Activated T-helper 1 cell treated with anti-CD3 and anti-CD28 coated beads, Interleukin-12 subunit alpha, Interleukin-12 subunit beta, Interleukin-2, Interleukin-4 antibody, amounts not matched to agents 30 ng/mL and 10 ng/mL and 1 ng/mL, durations not matched to agents 14 hours and 24 hours and 36 hours (primary cell): ENCODE data around the gene EDAR. TPM values are rescaled to one million over a fixed set of nuclear protein-coding genes. Genes with fewer than 3 reads are reported as not detected.

ENCODE experiments used
- DNase-seq: peaks from one replicate; pipeline ENCODE4 v3.0.0; 2021; ENCODE audit warnings: low spot score
- H3K27ac Mint-ChIP-seq: one replicate; pipeline ENCODE4 v1.8.0; 2021; ENCODE audit warnings: mild to moderate bottlenecking, mixed read lengths
- H3K27me3 Mint-ChIP-seq: one replicate; pipeline ENCODE4 v1.8.0; 2022; ENCODE audit warnings: mild to moderate bottlenecking, moderate library complexity, mixed read lengths; ENCODE audit not compliant: insufficient read depth
- H3K36me3 Mint-ChIP-seq: one replicate; pipeline ENCODE4 v1.8.0; 2021; ENCODE audit warnings: low read depth, mixed read lengths
- H3K4me1 Mint-ChIP-seq: one replicate; pipeline ENCODE4 v1.8.0; 2021; ENCODE audit warnings: low read depth, mixed read lengths
- H3K4me3 Mint-ChIP-seq: one replicate; pipeline ENCODE4 v1.8.0; 2021; ENCODE audit warnings: mild to moderate bottlenecking, moderate library complexity, mixed read lengths
- H3K9me3 Mint-ChIP-seq: one replicate; pipeline ENCODE4 v1.8.0; 2021; ENCODE audit warnings: mixed read lengths
- intact Hi-C: fragments of 100-400 bp; cut with micrococcal nuclease; formaldehyde crosslinking; loops from one replicate; pipeline ENCODE4 v1.15.1; 2024
- total RNA-seq: library from RNA; stranded (reverse); gene quantifications from 2 replicates; pipeline ENCODE4 v1.2.3, GENCODE V29; 2022

EDAR gene
- total RNA-seq, 1 donor from 2014 or later: 2.3 TPM

DNA sequence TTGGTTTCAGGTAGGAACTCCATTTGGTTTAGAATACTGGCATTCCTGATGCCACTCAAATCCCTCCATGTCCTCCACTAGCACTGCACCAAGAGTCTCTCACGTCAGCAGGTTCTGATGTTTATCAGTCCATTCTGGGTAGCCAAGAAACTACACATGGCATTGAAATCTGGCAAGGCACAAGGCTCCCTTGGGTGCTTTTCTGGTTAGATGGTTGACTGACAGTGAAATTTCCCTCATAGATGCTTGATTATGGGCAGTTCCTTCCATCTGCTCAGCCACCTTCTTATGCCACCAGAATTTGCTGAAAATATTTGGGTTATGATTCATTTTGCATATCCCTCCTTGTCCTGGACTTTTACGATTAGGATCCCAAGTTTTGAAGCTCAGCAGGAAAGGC, 32.6 kb downstream of the EDAR start:
- H3K27me3 Mint-ChIP-seq: no peaks in the 10 kb centered on the region
- no peaks in the 10 kb centered on the region for H3K36me3 Mint-ChIP-seq
- no peak overlapping the region for H3K27ac Mint-ChIP-seq
- DNase-seq: no peak
- H3K9me3 Mint-ChIP-seq: peaks cover 21% of the 10 kb centered on the region
- peaks cover 10% of the 10 kb centered on the region for H3K4me1 Mint-ChIP-seq
- H3K4me3 Mint-ChIP-seq: no peak overlapping the region
- intact Hi-C loops: no loop called here

DNA sequence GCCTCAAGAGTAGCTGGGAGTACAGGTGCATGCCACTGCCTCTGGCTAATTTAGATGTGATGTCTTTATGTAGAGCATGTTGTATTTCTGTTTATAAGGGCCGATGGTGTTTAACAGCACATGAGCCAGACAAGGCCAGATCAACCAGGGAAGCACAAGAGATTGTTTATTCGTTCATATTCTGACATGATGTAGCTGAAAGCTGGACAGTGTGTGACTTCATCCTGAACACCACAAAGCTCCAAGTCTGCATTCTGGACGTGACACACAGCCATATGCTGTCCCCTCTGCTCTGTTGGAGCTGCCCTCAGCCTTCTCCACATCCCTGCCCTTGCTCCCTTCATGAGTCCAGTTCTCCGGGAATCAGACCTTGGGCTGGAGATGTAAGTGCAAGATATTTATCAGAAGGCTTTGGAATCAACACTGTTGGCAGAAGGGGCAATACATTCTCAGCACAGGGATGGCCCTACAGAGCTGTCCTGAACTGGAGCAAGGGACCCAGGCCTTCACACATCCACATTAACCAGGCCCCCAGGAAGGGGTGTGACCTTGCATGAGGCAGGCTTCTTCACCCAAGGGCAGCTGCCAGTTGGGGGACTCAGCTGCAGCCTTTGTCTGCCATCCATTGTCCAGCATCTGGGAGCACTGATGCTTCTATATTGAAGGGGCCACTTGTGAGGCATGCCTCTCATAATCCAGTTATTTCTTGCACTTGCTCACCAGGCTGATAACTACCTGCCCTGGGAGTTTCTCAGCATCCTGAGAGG, 38.5 kb downstream of the EDAR start:
- DNase-seq: no peak
- H3K9me3 Mint-ChIP-seq: peaks cover 48% of the 10 kb centered on the region
- H3K36me3 Mint-ChIP-seq: peaks cover 6% of the 10 kb centered on the region
- intact Hi-C loops: no loop called here
- no peak overlapping the region for H3K27ac Mint-ChIP-seq
- H3K4me1 Mint-ChIP-seq: no peaks in the 10 kb centered on the region
- no peaks in the 10 kb centered on the region for H3K27me3 Mint-ChIP-seq
- H3K4me3 Mint-ChIP-seq: no peak overlapping the region

DNA sequence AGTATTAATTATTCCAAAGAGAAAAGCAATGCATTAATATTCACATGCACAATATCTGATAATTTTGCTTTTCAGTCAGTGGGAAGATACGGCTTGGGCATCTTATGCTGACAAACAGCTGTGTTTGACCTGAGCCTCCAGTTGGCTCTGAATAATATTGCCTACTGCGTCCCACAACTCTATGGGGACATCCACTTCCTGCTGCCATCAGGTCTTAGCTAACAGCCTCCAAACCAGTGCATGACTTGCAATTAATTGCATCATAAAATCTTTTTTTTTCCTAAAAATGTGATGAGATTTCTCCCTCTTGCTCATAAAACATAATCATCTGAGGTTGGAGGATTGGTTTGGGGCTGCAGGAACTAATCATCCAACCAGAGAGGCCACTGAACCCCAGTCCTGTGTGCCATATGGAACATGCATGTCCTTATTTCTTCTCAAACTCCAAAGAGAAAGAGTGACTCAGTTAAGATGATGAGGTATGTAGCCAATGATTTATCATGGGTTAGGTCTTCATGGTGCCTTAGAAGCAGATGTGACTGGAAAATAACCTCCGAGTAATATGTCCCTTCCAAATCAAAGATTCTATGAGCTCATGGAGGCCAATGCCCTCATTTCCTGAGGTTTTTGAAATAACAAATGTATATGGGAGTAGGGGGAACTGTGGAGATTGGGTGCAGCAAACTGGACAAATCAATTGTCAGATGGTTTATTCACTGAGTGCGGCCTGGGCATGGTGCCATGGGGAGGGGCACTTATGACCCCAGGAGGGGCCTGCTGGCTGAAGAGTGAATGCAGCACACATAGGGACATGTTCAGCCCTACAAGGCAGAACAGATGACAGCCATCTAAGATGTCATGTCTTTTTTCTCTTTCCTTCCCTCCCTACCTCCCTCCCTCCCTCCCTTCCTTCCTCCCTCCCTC, 39.4 kb downstream of the EDAR start:
- Mint-ChIP-seq H3K9me3 (peaks cover 48% of the 10 kb centered on the region), H3K4me1 (no peaks in the 10 kb centered on the region), H3K4me3 (no peak overlapping the region), H3K27me3 (no peaks in the 10 kb centered on the region), H3K36me3 (peaks cover 6% of the 10 kb centered on the region), H3K27ac (no peak overlapping the region)
- intact Hi-C loops: no loop called here
- no peak for DNase-seq

DNA sequence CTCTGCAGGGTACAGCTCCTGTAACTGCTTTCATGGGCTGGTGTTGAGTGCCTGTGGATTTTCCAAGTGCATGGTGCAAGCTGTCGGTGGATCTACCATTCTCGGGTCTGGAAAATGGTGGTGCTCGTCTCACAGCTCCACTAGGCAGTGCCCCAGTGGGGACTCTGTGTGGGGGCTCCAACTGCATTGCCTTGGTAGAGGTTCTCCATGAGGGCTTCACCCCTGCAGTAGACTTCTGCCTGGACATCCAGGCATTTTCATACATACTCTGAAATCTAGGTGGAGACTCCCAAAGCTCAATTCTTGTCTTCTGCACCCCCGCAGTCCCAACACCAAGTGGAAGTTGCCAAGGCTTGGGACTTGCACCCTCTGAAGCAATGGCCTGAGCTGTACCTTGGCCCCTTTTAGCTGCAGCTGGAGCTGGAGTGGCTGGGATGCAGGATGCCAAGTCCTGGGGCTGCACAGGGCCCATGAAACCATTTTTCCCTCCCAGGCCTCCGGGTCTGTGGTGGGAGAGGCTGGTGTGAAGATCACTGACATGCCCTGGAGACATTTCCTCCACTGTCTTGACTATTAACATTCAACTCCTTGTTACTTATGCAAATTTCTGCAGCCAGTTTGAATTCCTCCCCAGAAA, 41.6 kb downstream of the EDAR start:
- no peaks in the 10 kb centered on the region for H3K4me1 Mint-ChIP-seq
- H3K9me3 Mint-ChIP-seq: peaks cover 37% of the 10 kb centered on the region

DNA sequence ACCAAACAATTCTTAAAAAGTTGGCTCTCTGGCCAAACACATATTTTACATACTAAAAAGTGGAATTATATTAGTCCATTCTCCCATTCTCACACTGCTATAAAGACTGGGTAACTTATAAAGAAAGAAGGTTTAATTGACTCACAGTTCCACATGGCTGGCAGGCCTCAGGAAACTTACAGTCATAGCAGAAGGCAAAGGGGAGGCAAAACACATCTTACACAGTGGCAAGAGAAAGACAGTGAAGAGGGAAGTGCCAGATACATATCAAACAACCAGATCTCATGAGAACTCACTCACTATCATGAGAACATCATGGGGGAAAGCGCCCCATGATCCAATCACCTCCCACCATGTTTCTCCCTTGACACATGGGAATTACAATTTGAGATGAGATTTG, 42.6 kb downstream of the EDAR start:
- Mint-ChIP-seq H3K27ac (no peak overlapping the region), H3K27me3 (no peaks in the 10 kb centered on the region), H3K36me3 (peaks cover 6% of the 10 kb centered on the region), H3K4me3 (no peak overlapping the region), H3K9me3 (peaks cover 28% of the 10 kb centered on the region), H3K4me1 (no peaks in the 10 kb centered on the region)
- intact Hi-C loops: loop anchor here (1.0 kb wide), 1 partner anchor 48 kb away; no protein-coding TSS in a partner anchor
- no peak for DNase-seq

More for the DNA sequence above, 41.6 kb downstream of the EDAR start:
- intact Hi-C loops: no loop called here
- Mint-ChIP-seq H3K36me3 (peaks cover 6% of the 10 kb centered on the region), H3K27me3 (no peaks in the 10 kb centered on the region), H3K27ac (no peak overlapping the region), H3K4me3 (no peak overlapping the region)
- DNase-seq: no peak

DNA sequence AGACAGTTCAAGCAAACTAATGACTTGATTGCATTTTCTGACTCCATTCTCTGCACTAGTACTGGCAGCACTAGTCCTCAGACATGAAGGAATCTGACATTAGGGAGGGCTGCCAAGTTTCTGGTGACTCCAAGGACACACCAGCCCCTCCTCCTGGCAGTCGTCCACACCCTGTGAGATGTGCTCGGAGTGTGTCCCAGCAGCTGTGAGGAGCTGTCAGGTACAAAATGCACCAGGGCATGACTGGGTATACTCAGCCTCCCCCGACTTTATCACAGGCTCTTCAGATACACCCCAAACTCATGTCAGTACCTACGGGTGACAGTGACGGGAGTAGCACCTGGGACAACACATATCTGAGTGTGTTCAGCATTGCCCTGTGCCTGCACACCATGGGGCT, 43.1 kb downstream of the EDAR start:
- Mint-ChIP-seq H3K4me3 (no peak overlapping the region), H3K36me3 (peaks cover 6% of the 10 kb centered on the region), H3K27me3 (no peaks in the 10 kb centered on the region), H3K27ac (no peak overlapping the region), H3K4me1 (no peaks in the 10 kb centered on the region), H3K9me3 (peaks cover 23% of the 10 kb centered on the region)
- DNase-seq: no peak
- intact Hi-C loops: loop anchor here (1.0 kb wide), 1 partner anchor 48 kb away; no protein-coding TSS in a partner anchor

DNA sequence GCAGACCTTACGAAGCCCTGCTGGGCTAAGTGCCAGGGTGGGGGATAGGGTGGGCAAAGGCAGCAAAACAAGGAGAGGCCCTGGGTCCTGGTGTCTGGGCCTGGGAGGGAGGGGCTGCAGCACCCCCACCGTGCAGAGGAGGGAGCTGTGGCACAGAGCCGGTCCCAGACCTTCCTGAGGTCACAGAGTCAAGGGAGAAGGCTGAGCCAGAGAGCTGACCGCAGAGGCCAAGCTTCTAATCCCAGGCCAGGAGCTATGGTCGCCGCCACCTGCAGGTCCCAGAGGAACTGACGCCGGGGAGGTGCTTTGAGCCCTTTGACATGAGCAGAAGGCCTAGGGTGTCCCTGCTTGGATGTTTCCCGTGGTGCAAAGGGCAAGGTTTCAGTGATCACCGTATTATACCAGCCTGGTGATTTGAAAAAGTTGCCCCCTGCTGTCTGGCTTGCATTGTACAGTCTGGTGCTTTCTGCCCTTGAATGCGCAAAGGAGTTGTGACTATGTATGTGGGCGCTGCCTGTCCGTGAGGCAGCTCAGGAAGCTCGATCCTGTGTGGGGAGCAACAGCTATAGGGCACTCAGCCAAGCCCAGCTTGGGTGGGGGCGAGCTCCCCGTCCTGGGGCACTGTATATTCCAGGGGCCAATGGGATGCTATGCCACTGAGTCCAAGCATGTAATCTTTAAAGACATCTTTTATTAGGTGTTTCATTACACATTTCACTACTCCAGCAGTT, 44.3 kb downstream of the EDAR start:
- peaks cover 2% of the 10 kb centered on the region for H3K27me3 Mint-ChIP-seq

DNA sequence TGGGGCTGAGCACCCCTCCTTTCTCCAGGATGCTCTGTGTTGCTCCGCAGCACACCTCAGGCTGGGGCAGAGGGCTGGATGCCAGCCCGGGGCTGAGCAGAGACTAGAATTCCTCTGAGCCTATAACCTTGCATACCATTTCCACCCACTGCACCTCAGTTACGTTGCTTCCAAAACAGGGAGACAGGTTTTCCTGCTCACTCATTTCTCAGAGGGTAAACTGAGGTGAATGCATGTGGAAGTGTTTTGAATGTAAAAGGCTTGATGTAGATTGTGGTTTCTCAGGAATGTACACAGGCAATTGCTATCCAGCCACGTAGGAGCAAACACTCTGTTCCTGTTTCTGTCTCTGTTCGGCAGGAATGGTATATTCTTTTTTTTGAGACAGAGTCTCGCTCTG, 45.3 kb downstream of the EDAR start:
- H3K27me3 Mint-ChIP-seq: peaks cover 2% of the 10 kb centered on the region
- H3K4me3 Mint-ChIP-seq: no peak overlapping the region
- H3K27ac Mint-ChIP-seq: no peak overlapping the region
- H3K36me3 Mint-ChIP-seq: peaks cover 6% of the 10 kb centered on the region
- H3K4me1 Mint-ChIP-seq: peaks cover 10% of the 10 kb centered on the region
- no peak for DNase-seq
- intact Hi-C loops: no loop called here
- peaks cover 22% of the 10 kb centered on the region for H3K9me3 Mint-ChIP-seq

More for the DNA sequence above, 44.3 kb downstream of the EDAR start:
- intact Hi-C loops: no loop called here
- Mint-ChIP-seq H3K4me1 (peaks cover 2% of the 10 kb centered on the region), H3K9me3 (peaks cover 22% of the 10 kb centered on the region), H3K36me3 (peaks cover 6% of the 10 kb centered on the region), H3K27ac (no peak overlapping the region), H3K4me3 (no peak overlapping the region)
- DNase-seq: no peak

DNA sequence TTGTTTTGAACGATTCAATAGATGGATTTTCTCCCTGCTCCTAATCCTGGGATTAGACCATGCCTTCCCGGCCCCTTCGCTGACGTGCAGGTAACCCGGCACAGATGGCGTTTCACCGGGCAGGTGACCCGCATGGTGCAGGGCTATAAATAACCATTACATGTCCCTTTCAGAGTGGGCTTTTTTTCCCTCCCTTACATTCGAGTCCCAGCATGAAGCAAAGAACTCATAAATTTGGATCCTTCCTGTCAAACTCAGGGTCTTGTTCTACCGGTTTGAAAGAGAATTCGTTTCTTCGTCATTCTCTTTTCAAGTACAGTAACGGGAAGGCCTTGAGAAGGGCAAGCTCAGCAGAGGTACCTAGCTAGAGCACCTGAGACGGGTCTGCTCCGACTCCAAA, 46.1 kb downstream of the EDAR start:
- intact Hi-C loops: no loop called here
- peaks cover 16% of the 10 kb centered on the region for H3K9me3 Mint-ChIP-seq
- H3K4me3 Mint-ChIP-seq: no peak overlapping the region
- H3K36me3 Mint-ChIP-seq: peaks cover 2% of the 10 kb centered on the region
- H3K27me3 Mint-ChIP-seq: peaks cover 2% of the 10 kb centered on the region
- no peak overlapping the region for H3K27ac Mint-ChIP-seq
- H3K4me1 Mint-ChIP-seq: peaks cover 14% of the 10 kb centered on the region
- no peak for DNase-seq

DNA sequence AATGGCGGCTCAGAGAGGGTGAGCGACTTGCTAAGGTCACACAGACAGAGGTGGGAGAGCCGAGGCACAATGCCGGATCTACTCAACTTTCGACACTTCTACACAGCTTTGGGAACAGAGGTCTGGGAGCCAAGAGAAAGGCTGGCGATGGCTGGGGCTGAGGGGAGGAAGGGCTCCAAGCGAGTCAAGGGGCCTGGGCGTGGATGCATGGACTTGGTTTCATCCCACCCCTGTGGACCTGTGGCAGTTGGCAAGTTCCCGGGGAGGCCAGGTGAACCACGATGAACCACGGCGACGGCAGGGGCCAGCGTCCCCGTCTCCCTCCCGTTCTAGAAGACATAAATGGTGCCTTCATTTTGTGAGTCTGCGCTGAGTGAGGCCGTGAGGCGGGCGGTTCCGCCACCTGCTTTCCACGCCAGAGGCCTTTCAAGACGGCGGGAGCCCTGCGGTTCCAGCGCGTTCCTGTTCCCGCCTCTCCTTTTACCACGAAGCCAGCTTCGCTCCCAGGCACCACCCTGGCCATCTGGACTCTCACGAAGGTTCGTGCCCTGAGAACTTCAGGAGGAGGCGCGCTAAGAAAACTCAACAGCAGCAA, 46.7 kb downstream of the EDAR start:
- no peak overlapping the region for H3K27ac Mint-ChIP-seq

DNA sequence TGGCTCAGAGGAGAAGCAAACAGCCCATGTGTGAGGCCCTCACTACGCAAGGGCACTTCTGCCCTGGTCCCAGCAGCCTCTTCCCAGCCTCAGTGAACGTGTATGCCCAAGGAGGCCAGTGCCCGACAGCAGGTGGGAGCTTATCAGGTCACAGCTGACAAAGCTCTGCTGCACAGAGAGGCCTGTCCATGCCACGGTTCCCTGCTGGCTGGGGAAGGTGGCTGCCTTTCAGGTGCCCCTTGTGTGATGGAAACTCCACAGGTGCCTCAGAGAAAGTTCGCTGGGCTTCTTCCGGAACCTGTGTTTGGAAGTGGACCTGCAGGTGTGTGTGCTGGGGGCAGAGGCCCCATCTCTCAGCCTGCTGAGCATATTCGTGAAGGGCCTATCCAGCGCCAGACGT, 47.3 kb downstream of the EDAR start:
- no peak for DNase-seq
- peaks cover 1% of the 10 kb centered on the region for H3K36me3 Mint-ChIP-seq
- intact Hi-C loops: no loop called here
- peaks cover 7% of the 10 kb centered on the region for H3K9me3 Mint-ChIP-seq
- no peak overlapping the region for H3K27ac Mint-ChIP-seq
- peaks cover 23% of the 10 kb centered on the region for H3K4me1 Mint-ChIP-seq
- no peak overlapping the region for H3K4me3 Mint-ChIP-seq
- H3K27me3 Mint-ChIP-seq: peaks cover 2% of the 10 kb centered on the region

More for the DNA sequence above, 46.7 kb downstream of the EDAR start:
- no peak for DNase-seq
- H3K27me3 Mint-ChIP-seq: peaks cover 2% of the 10 kb centered on the region
- H3K9me3 Mint-ChIP-seq: peaks cover 12% of the 10 kb centered on the region
- peaks cover 20% of the 10 kb centered on the region for H3K4me1 Mint-ChIP-seq
- intact Hi-C loops: no loop called here
- no peak overlapping the region for H3K4me3 Mint-ChIP-seq
- peaks cover 1% of the 10 kb centered on the region for H3K36me3 Mint-ChIP-seq

DNA sequence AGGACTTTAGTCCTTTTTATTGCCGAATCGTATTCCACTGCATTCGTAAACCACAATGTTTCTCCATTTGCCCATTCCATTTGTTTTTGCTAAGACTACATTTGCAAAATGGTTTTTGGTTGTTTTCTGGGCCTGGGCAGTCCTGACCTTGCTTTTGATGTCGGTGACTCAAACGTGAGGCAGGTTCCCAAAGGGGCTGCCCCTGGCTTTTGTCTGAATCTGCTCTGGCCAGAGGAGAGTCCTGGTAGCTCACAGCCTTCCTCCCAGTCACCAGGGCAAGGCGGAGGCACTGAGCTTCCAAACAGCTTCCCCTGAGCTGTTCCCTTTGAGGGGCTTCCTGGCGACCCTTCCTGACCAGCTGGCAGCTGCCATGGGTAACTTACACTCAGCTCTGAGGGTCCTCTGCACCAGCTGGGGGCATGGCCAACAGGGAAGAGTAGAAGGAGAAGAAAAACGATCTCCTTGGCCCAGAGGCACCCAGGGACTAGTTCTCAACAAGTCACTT, 47.8 kb downstream of the EDAR start:
- Mint-ChIP-seq H3K4me1 (peaks cover 23% of the 10 kb centered on the region), H3K9me3 (peaks cover 2% of the 10 kb centered on the region), H3K4me3 (no peak overlapping the region), H3K27ac (no peak overlapping the region), H3K36me3 (no peaks in the 10 kb centered on the region), H3K27me3 (peaks cover 2% of the 10 kb centered on the region)
- intact Hi-C loops: no loop called here
- DNase-seq: no peak
